ENCODE measurements around the gene BUB1B.
"Not testable (repeated sequence)": the region's sequence is repeated elsewhere in the genome, so short reads cannot be mapped to it uniquely, and the experiment has no call there.

Gene BUB1B, protein sequence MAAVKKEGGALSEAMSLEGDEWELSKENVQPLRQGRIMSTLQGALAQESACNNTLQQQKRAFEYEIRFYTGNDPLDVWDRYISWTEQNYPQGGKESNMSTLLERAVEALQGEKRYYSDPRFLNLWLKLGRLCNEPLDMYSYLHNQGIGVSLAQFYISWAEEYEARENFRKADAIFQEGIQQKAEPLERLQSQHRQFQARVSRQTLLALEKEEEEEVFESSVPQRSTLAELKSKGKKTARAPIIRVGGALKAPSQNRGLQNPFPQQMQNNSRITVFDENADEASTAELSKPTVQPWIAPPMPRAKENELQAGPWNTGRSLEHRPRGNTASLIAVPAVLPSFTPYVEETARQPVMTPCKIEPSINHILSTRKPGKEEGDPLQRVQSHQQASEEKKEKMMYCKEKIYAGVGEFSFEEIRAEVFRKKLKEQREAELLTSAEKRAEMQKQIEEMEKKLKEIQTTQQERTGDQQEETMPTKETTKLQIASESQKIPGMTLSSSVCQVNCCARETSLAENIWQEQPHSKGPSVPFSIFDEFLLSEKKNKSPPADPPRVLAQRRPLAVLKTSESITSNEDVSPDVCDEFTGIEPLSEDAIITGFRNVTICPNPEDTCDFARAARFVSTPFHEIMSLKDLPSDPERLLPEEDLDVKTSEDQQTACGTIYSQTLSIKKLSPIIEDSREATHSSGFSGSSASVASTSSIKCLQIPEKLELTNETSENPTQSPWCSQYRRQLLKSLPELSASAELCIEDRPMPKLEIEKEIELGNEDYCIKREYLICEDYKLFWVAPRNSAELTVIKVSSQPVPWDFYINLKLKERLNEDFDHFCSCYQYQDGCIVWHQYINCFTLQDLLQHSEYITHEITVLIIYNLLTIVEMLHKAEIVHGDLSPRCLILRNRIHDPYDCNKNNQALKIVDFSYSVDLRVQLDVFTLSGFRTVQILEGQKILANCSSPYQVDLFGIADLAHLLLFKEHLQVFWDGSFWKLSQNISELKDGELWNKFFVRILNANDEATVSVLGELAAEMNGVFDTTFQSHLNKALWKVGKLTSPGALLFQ

DNA sequence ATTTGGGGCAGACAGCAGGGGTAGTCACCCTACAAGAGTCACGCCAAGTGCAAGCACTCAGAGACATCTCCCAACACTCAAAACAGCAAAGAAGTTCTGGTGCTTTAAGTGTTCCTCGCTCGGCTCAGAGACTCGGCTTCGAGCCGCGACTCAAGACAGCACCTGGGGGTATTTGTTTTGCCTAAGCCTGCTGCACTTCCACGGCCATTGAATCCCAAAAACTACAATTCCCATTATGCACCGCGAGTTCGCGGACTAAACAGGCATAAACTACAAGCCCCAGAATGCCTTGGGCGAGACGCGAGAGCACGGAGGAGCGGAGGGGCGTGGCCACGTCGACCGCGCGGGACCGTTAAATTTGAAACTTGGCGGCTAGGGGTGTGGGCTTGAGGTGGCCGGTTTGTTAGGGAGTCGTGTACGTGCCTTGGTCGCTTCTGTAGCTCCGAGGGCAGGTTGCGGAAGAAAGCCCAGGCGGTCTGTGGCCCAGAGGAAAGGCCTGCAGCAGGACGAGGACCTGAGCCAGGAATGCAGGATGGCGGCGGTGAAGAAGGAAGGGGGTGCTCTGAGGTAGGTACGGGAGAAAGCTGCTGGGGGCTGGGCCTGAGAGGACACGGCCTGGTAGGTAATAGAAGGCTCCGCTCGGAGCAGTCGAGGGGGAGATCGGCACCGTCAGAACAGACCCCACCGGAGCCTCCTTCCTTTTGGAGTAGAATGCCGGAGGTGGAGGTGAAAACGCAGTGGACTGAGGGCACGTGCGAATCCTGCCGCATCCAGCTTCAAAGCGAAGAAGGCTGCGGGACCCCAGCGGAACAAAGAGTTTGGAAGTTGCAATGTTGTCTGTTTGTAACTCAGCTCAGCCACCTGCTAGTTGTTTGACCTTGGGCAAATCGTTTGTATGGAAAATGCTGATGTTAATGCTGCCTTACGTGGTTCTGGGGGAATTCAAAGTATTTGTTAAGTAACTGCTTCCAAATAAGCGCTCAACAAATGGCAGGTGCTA lies at the start of gene BUB1B:
BUB1B (plus strand) TSS at position 381 of the 1,000 bp plus-strand sequence; CDS start at position 533, 152 bp downstream.
- peak; percentile 90 for DNase-seq (ENCODE audit: low read depth)
- TF ChIP-seq, protein P1, sequence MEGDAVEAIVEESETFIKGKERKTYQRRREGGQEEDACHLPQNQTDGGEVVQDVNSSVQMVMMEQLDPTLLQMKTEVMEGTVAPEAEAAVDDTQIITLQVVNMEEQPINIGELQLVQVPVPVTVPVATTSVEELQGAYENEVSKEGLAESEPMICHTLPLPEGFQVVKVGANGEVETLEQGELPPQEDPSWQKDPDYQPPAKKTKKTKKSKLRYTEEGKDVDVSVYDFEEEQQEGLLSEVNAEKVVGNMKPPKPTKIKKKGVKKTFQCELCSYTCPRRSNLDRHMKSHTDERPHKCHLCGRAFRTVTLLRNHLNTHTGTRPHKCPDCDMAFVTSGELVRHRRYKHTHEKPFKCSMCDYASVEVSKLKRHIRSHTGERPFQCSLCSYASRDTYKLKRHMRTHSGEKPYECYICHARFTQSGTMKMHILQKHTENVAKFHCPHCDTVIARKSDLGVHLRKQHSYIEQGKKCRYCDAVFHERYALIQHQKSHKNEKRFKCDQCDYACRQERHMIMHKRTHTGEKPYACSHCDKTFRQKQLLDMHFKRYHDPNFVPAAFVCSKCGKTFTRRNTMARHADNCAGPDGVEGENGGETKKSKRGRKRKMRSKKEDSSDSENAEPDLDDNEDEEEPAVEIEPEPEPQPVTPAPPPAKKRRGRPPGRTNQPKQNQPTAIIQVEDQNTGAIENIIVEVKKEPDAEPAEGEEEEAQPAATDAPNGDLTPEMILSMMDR (conservative IDR thresholded peaks at IDR 0.05; ENCODE audit: control insufficient read depth, insufficient read depth, low read depth, low read length): no peak
- peak within 1 kb of the TSS; percentile 91 for H3K4me3 ChIP-seq (ENCODE audit: control insufficient read depth, low read depth, low read length)

DNA sequence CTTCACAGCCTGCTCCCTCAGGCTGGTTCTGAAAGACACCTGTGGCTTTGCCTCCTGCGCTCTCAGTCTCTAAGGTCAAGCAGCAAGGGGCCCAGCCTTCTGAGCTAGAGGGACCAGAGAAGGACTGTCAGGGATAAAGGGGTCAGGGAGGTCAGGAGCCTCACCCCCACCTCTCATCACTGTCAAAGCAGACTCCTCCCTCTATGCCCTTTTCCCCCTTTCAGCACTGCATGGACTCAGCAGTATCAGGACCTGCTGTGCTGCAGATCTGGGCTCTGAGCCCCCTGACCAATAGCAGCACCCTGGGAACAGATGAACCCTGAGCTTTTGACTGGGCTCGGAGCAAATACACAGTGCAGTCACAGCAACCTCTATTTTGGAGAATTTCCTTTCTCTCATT lies 49.0 kb upstream of the BUB1B start:
- DNase-seq (ENCODE audit: low read depth): no peak
- TF ChIP-seq, protein P1 (conservative IDR thresholded peaks at IDR 0.05; ENCODE audit: control insufficient read depth, insufficient read depth, low read depth, low read length): no peak
- H3K4me3 ChIP-seq (ENCODE audit: control insufficient read depth, low read depth, low read length): no peak overlapping the region

DNA sequence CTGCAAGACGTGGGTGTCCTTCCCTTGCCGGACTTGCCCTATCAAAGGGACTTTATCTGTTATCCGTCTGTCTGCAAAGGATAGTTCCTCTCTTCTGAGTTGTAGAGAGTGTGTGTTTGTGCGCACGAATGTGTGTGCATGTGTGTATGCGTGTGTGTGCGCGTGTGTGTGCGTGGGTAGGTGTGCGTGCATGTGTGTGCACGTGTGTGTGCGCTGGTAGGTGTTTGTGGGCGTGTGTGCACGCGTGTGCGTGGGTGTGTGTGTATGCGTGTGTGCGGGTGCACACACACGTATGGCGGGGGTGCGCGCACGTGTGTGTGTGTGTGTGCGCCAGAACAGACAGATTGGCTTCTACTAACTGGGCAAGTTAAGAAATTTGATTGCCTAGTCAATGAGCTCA lies 48.1 kb upstream of the BUB1B start:
- DNase-seq (ENCODE audit: low read depth): no peak

DNA sequence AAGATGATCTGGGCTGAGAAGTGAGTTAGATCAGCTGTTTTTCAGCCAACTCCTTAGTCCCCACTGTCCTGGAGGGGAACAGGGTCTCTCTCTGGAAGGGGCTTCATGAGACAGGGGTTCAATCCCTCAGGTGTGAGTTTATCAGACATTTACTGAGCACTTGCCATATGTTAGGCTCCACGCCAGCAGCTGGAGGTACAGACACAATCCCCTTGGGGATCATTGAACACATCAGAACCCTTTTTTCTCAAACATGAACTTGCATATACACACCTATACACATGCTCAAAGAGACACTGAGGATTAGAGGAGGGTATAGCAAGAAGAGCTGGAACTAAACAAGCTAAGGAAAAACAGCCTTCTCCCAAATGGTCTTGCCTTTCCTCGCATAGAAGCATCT lies 46.7 kb upstream of the BUB1B start:
- no peak for DNase-seq (ENCODE audit: low read depth)
- TF ChIP-seq, protein P1 (conservative IDR thresholded peaks at IDR 0.05; ENCODE audit: control insufficient read depth, insufficient read depth, low read depth, low read length): no peak

More for the DNA sequence above, 48.1 kb upstream of the BUB1B start:
- no peak overlapping the region for H3K4me3 ChIP-seq (ENCODE audit: control insufficient read depth, low read depth, low read length)
- TF ChIP-seq, protein P1 (conservative IDR thresholded peaks at IDR 0.05; ENCODE audit: control insufficient read depth, insufficient read depth, low read depth, low read length): no peak

DNA sequence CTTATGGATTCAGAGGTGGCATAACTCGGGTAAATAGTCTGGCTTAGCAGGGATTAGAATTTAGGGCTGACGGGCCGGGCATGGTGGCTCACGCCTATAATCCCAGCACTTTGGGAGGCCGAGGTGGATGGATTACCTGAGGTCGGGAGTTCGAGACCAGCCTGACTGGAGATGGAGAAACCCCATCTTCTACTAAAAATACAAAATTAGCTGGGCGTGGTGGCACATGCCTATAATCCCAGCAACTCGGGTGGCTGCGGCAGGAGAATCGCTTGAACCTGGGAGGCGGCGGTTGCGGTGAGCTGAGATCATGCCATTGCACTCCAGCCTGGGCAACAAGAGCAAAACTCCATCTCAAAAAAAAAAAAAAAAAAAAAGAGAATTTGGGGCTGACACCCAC lies 45.8 kb upstream of the BUB1B start:
- not testable (repeated sequence) for DNase-seq (ENCODE audit: low read depth)

More for the DNA sequence above, 46.7 kb upstream of the BUB1B start:
- no peak overlapping the region for H3K4me3 ChIP-seq (ENCODE audit: control insufficient read depth, low read depth, low read length)

DNA sequence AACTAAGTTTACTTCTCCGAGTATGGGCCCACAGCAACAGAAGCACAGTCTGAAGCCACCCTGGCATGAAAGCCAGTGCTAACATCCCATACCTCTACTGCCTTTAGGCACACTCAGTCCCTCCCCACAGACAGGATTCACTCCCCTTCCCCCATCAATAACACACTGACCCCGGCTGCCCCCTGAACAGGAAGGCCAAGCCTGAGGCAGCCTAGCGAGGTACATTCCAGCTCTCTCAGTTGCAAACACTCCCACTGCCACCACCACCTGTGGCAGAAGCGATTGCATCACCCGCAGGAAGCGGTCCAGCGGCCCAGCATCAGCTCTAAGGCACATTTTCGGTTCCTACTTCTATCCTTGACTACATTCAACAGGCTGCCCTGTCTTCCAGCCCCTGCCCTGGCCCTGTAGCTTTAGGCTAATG lies 45.2 kb upstream of the BUB1B start:
- no peak for DNase-seq (ENCODE audit: low read depth)
- H3K4me3 ChIP-seq (ENCODE audit: control insufficient read depth, low read depth, low read length): no peak overlapping the region
- TF ChIP-seq, protein P1 (conservative IDR thresholded peaks at IDR 0.05; ENCODE audit: control insufficient read depth, insufficient read depth, low read depth, low read length): no peak

More for the DNA sequence above, 45.8 kb upstream of the BUB1B start:
- not testable (repeated sequence) for H3K4me3 ChIP-seq (ENCODE audit: control insufficient read depth, low read depth, low read length)
